ENCODE measurements around the gene RAB11A.

DNA sequence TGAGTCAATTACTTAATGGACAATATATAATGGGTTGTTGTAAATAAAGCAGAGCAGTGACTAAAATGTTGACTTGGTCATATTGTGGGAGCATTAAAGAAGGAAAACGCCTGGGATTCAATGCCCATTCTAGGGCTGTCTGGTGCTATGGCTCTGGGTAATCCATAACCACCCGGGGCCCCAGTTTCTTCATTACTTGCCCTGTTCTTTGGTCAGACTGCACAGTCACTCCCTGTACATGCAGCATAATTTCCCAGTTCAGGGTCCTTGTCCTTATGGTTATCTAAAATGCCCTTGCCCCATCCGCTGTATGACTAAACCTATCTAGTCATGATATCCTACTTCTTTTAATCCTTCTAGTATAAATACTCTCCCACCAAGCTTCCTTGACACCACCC, 49.7 kb upstream of the RAB11A start:
- TF ChIP-seq, protein P1, sequence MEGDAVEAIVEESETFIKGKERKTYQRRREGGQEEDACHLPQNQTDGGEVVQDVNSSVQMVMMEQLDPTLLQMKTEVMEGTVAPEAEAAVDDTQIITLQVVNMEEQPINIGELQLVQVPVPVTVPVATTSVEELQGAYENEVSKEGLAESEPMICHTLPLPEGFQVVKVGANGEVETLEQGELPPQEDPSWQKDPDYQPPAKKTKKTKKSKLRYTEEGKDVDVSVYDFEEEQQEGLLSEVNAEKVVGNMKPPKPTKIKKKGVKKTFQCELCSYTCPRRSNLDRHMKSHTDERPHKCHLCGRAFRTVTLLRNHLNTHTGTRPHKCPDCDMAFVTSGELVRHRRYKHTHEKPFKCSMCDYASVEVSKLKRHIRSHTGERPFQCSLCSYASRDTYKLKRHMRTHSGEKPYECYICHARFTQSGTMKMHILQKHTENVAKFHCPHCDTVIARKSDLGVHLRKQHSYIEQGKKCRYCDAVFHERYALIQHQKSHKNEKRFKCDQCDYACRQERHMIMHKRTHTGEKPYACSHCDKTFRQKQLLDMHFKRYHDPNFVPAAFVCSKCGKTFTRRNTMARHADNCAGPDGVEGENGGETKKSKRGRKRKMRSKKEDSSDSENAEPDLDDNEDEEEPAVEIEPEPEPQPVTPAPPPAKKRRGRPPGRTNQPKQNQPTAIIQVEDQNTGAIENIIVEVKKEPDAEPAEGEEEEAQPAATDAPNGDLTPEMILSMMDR (CRISPR knock-in tag; IDR thresholded peaks at IDR 0.05) = no peak
- TF ChIP-seq YEATS2 (CRISPR knock-in tag; IDR thresholded peaks at IDR 0.05; ENCODE audit: borderline replicate concordance) (no peak), YY1 (IDR thresholded peaks at IDR 0.05; ENCODE audit: insufficient read depth, insufficient replicate concordance, low read depth, low read length) (no peak), SP1 (IDR thresholded peaks at IDR 0.05) (no peak), SP1 (CRISPR knock-in tag; IDR thresholded peaks at IDR 0.05) (no peak), EP300 (IDR thresholded peaks at IDR 0.05; ENCODE audit: low read depth in 2 of 2, low read length in 2 of 2) (no peak), EP300 (CRISPR knock-in tag; IDR thresholded peaks at IDR 0.05; ENCODE audit: borderline replicate concordance) (no peak), ZNF263 (CRISPR knock-in tag; IDR thresholded peaks at IDR 0.05) (no peak), ZBTB8A (CRISPR knock-in tag; IDR thresholded peaks at IDR 0.05; ENCODE audit: borderline replicate concordance, low read depth) (no peak), ATAD3A (CRISPR knock-in tag; IDR thresholded peaks at IDR 0.05) (no peak), BHLHE40 (IDR thresholded peaks at IDR 0.05; ENCODE audit: low read length) (no peak)
- TF ChIP-seq, protein P2, sequence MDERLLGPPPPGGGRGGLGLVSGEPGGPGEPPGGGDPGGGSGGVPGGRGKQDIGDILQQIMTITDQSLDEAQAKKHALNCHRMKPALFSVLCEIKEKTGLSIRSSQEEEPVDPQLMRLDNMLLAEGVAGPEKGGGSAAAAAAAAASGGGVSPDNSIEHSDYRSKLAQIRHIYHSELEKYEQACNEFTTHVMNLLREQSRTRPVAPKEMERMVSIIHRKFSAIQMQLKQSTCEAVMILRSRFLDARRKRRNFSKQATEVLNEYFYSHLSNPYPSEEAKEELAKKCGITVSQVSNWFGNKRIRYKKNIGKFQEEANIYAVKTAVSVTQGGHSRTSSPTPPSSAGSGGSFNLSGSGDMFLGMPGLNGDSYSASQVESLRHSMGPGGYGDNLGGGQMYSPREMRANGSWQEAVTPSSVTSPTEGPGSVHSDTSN (CRISPR knock-in tag; IDR thresholded peaks at IDR 0.05) = no peak
- TF ChIP-seq, protein P3, sequence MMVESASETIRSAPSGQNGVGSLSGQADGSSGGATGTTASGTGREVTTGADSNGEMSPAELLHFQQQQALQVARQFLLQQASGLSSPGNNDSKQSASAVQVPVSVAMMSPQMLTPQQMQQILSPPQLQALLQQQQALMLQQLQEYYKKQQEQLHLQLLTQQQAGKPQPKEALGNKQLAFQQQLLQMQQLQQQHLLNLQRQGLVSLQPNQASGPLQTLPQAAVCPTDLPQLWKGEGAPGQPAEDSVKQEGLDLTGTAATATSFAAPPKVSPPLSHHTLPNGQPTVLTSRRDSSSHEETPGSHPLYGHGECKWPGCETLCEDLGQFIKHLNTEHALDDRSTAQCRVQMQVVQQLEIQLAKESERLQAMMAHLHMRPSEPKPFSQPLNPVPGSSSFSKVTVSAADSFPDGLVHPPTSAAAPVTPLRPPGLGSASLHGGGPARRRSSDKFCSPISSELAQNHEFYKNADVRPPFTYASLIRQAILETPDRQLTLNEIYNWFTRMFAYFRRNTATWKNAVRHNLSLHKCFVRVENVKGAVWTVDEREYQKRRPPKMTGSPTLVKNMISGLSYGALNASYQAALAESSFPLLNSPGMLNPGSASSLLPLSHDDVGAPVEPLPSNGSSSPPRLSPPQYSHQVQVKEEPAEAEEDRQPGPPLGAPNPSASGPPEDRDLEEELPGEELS (CRISPR knock-in tag; IDR thresholded peaks at IDR 0.05) = no peak
- TF ChIP-seq, protein P4, sequence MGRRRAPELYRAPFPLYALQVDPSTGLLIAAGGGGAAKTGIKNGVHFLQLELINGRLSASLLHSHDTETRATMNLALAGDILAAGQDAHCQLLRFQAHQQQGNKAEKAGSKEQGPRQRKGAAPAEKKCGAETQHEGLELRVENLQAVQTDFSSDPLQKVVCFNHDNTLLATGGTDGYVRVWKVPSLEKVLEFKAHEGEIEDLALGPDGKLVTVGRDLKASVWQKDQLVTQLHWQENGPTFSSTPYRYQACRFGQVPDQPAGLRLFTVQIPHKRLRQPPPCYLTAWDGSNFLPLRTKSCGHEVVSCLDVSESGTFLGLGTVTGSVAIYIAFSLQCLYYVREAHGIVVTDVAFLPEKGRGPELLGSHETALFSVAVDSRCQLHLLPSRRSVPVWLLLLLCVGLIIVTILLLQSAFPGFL (CRISPR knock-in tag; IDR thresholded peaks at IDR 0.05) = no peak
- TF ChIP-seq, protein P5, sequence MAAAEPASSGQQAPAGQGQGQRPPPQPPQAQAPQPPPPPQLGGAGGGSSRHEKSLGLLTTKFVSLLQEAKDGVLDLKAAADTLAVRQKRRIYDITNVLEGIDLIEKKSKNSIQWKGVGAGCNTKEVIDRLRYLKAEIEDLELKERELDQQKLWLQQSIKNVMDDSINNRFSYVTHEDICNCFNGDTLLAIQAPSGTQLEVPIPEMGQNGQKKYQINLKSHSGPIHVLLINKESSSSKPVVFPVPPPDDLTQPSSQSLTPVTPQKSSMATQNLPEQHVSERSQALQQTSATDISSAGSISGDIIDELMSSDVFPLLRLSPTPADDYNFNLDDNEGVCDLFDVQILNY (CRISPR knock-in tag; conservative IDR thresholded peaks at IDR 0.05) = no peak

All from HepG2 (cell line).